ENCODE measurements around the gene SPIRE1. TPM values are rescaled to one million over a fixed set of nuclear protein-coding genes. Genes with fewer than 3 reads are reported as not detected.

SPIRE1 gene
- total RNA-seq, 4 donors from 2014 or later = 37.4 to 50.8 (median 43.0) TPM

DNA sequence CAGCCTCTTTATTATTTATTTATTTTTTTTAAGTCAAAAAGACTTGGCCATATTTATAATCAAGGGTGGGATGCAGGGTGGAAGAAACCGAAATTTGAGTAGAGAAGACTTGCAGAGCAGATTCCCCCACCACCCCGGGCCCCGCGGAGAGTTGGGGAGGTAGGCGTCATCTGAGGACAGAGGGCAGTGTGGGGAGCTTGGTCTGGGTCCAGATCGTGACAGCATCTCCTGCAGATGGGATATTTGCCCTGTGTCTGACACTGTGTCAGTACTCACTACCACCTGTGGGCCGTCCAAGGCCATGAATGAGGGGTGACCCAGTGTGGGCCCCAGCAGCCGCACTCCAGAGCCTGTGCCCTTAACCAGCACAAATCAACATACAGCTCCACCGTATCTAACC lies 260.7 kb downstream of the SPIRE1 start:
- no peaks in the 10 kb centered on the region for H3K27me3 ChIP-seq

More for the DNA sequence above, 260.7 kb downstream of the SPIRE1 start:
- ATAC-seq = no peak
- TF ChIP-seq, protein P1, sequence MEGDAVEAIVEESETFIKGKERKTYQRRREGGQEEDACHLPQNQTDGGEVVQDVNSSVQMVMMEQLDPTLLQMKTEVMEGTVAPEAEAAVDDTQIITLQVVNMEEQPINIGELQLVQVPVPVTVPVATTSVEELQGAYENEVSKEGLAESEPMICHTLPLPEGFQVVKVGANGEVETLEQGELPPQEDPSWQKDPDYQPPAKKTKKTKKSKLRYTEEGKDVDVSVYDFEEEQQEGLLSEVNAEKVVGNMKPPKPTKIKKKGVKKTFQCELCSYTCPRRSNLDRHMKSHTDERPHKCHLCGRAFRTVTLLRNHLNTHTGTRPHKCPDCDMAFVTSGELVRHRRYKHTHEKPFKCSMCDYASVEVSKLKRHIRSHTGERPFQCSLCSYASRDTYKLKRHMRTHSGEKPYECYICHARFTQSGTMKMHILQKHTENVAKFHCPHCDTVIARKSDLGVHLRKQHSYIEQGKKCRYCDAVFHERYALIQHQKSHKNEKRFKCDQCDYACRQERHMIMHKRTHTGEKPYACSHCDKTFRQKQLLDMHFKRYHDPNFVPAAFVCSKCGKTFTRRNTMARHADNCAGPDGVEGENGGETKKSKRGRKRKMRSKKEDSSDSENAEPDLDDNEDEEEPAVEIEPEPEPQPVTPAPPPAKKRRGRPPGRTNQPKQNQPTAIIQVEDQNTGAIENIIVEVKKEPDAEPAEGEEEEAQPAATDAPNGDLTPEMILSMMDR (IDR thresholded peaks at IDR 0.05) = no peak
- TF ChIP-seq EP300 (IDR thresholded peaks at IDR 0.05) = no peak
- TF ChIP-seq POLR2A (IDR thresholded peaks at IDR 0.05) = no peak
- no peak for TF ChIP-seq POLR2AphosphoS5 (IDR thresholded peaks at IDR 0.05)
- Histone ChIP-seq H3K36me3 (no peaks in the 10 kb centered on the region), H3K4me3 (no peak overlapping the region), H3K27ac (no peak overlapping the region), H3K9me3 (no peaks in the 10 kb centered on the region), H3K4me1 (no peaks in the 10 kb centered on the region)
- 80% methylated on average over 1 of the region's 9 CpGs; no CpG with 5 or more reads in 1 of the 2 donors for WGBS, 2 donors (ENCODE audit: low coverage in 1 of 2)

Small RNA genes within 50 kb of the gene (small RNA-seq; reads per million reads assigned to genes)
- 0 reads per million in 4 donors for gene RNU7-129P

Other genes starting within 250 kb of the SPIRE1 start
- gene CEP76, start 44.6 kb upstream of the SPIRE1 start, total RNA-seq = 10 to 100 TPM in 2 of 4 donors, 1 to 10 TPM in 2; 6.8 to 14.2 (median 9.6) TPM
- gene PSMG2, start 44.9 kb upstream of the SPIRE1 start, total RNA-seq = 100 to 1,000 TPM in 1 of 4 donors, 10 to 100 TPM in 3; 80.5 to 101 (median 82.3) TPM
- 10 to 100 TPM; 13.0 to 30.6 (median 19.6) TPM for gene PTPN2, start 226.1 kb upstream of the SPIRE1 start, total RNA-seq